Parathyroid adenoma (tissue), 2 donors: ENCODE measurements around the gene EVI2B.
A peak's percentile ranks its signal among the peaks of the same experiment; 100 is the strongest.

Experiments used
- H2AFZ ChIP-seq: fragments of 300-600 bp; sonication (generic); one replicate; pipeline ENCODE4 v1.7.0; 2017; ENCODE audit warnings: antibody characterized with exemption, mild to moderate bottlenecking
- H3K27ac ChIP-seq: fragments of 300-600 bp; sonication (generic); one replicate; pipeline ENCODE4 v1.7.0; 2017
- H3K27me3 ChIP-seq: fragments of 300-600 bp; sonication (generic); one replicate; pipeline ENCODE4 v1.7.0; 2017; ENCODE audit warnings: low read length; ENCODE audit not compliant: control insufficient read depth, insufficient read depth
- H3K36me3 ChIP-seq: fragments of 300-600 bp; sonication (generic); one replicate; pipeline ENCODE4 v1.7.0; 2017; ENCODE audit warnings: low read length; ENCODE audit not compliant: control insufficient read depth, insufficient read depth
- H3K4me1 ChIP-seq: fragments of 300-600 bp; sonication (generic); one replicate; pipeline ENCODE4 v1.7.0; 2017; ENCODE audit warnings: control low read depth
- H3K4me2 ChIP-seq: fragments of 300-600 bp; sonication (generic); one replicate; pipeline ENCODE4 v1.7.0; 2017; ENCODE audit warnings: low read length
- H3K4me3 ChIP-seq: fragments of 300-600 bp; sonication (generic); one replicate; pipeline ENCODE4 v1.7.0; 2017; ENCODE audit warnings: low read depth, low read length
- H3K79me2 ChIP-seq: fragments of 300-600 bp; sonication (generic); one replicate; pipeline ENCODE4 v1.7.0; 2017; ENCODE audit warnings: control low read depth
- H3K9ac ChIP-seq: fragments of 300-600 bp; sonication (generic); one replicate; pipeline ENCODE4 v1.7.0; 2017; ENCODE audit warnings: mild to moderate bottlenecking
- H3K9me3 ChIP-seq: fragments of 300-600 bp; sonication (generic); one replicate; pipeline ENCODE4 v1.7.0; 2017; ENCODE audit warnings: low read length; ENCODE audit not compliant: control insufficient read depth
- CTCF ChIP-seq: fragments of 300-600 bp; sonication (generic); IDR thresholded peaks from one replicate; pipeline ENCODE4 v1.7.0; 2017; ENCODE audit warnings: antibody characterized with exemption, mild to moderate bottlenecking
- donor health status: primary hyperparathyroidism.

Gene EVI2B

GRCh38 chr17:31327534-31328159 lies 13.8 kb upstream of the EVI2B start:
- Histone ChIP-seq H3K36me3 (no peaks in the 10 kb centered on the region), H3K9me3 (no peaks in the 10 kb centered on the region), H3K9ac (no peak overlapping the region), H3K4me2 (no peak overlapping the region), H3K4me3 (no peak overlapping the region), H3K79me2 (no peaks in the 10 kb centered on the region), H3K27me3 (no peaks in the 10 kb centered on the region), H2AFZ (no peak overlapping the region), H3K27ac (no peak overlapping the region), H3K4me1 (no peaks in the 10 kb centered on the region)
- no peak for TF ChIP-seq CTCF

- no peak for TF ChIP-seq CTCF
These were observed 9.7 kb upstream of the EVI2B start for GRCh38 chr17:31323551-31323950.

GRCh38 chr17:31321966-31322365 lies 8.1 kb upstream of the EVI2B start:
- TF ChIP-seq CTCF = no peak
- H3K9ac ChIP-seq = no peak overlapping the region
- H3K27ac ChIP-seq = no peak overlapping the region

More at GRCh38 chr17:31323551-31323950, 9.7 kb upstream of the EVI2B start:
- H3K9ac ChIP-seq = no peak overlapping the region
- H2AFZ ChIP-seq = no peak overlapping the region
- H3K27ac ChIP-seq = no peak overlapping the region
- H3K9me3 ChIP-seq = no peaks in the 10 kb centered on the region
- H3K4me2 ChIP-seq = no peak overlapping the region
- no peaks in the 10 kb centered on the region for H3K4me1 ChIP-seq
- no peaks in the 10 kb centered on the region for H3K36me3 ChIP-seq
- no peaks in the 10 kb centered on the region for H3K79me2 ChIP-seq
- no peak overlapping the region for H3K4me3 ChIP-seq
- no peaks in the 10 kb centered on the region for H3K27me3 ChIP-seq

GRCh38 chr17:31321481-31321880 lies 7.6 kb upstream of the EVI2B start, which contains the start of gene EVI2A:
Gene EVI2A (minus strand): TSS chr17:31321622. CDS start chr17:31319013, 2,609 bp downstream.
- Histone ChIP-seq H3K9me3 (no peaks in the 10 kb centered on the region), H3K27me3 (no peaks in the 10 kb centered on the region), H3K9ac (no peak within 1 kb of the TSS), H3K36me3 (no peaks in the 10 kb centered on the region), H3K4me2 (no peak within 1 kb of the TSS), H3K4me3 (peak within 1 kb of the TSS; percentile 27), H2AFZ (no peak within 1 kb of the TSS), H3K79me2 (no peaks in the 10 kb centered on the region), H3K4me1 (no peaks in the 10 kb centered on the region), H3K27ac (no peak within 1 kb of the TSS)
- no peak for TF ChIP-seq CTCF

More at GRCh38 chr17:31321966-31322365, 8.1 kb upstream of the EVI2B start:
- Histone ChIP-seq H3K4me1 (no peaks in the 10 kb centered on the region), H2AFZ (no peak overlapping the region), H3K27me3 (no peaks in the 10 kb centered on the region), H3K4me3 (no peak overlapping the region), H3K4me2 (no peak overlapping the region), H3K79me2 (no peaks in the 10 kb centered on the region), H3K36me3 (no peaks in the 10 kb centered on the region), H3K9me3 (no peaks in the 10 kb centered on the region)

- no peaks in the 10 kb centered on the region for H3K9me3 ChIP-seq
- H3K27ac ChIP-seq = no peak overlapping the region
- no peaks in the 10 kb centered on the region for H3K79me2 ChIP-seq
- H3K4me2 ChIP-seq = no peak overlapping the region
- no peak for TF ChIP-seq CTCF
- no peaks in the 10 kb centered on the region for H3K36me3 ChIP-seq
- H3K9ac ChIP-seq = no peak overlapping the region
- no peaks in the 10 kb centered on the region for H3K27me3 ChIP-seq
- peak overlapping the region; percentile 27 for H3K4me3 ChIP-seq
- no peaks in the 10 kb centered on the region for H3K4me1 ChIP-seq
- H2AFZ ChIP-seq = no peak overlapping the region
These were observed 6.9 kb upstream of the EVI2B start for GRCh38 chr17:31320791-31321190.
